ENCODE data around the gene PHF2. TPM values are rescaled to one million over a fixed set of nuclear protein-coding genes. Genes with fewer than 3 reads are reported as not detected.

The PHF2 gene
- total RNA-seq, 4 donors from 2014 or later, result 23.3 to 33.1 (median 28.6) TPM

- intact Hi-C loops (cut with DNase I; ENCODE audit: low total_unique reads), result no loop called here
- no peak overlapping the region for H3K4me3 ChIP-seq (ENCODE audit: low read depth, poor library complexity, severe bottlenecking)
- TF ChIP-seq POLR2A (IDR thresholded peaks at IDR 0.05), result no peak
- WGBS, 2 donors, result 88 to 92% methylated on average over 7 of the region's 7 CpGs
- DNase-seq (ENCODE audit: low spot score in 2 of 2), result peak in 1 of 2 donors; percentile 61
Observed at GRCh38 chr9:93630806-93631411, 54.5 kb downstream of the PHF2 start.

GRCh38 chr9:93633492-93634221 lies 57.3 kb downstream of the PHF2 start:
- intact Hi-C loops (cut with DNase I; ENCODE audit: low total_unique reads), result no loop called here
- TF ChIP-seq CTCF (IDR thresholded peaks at IDR 0.05), result no peak
- 77 to 88% methylated on average over 18 to 19 of the region's 19 CpGs for WGBS, 2 donors
- DNase-seq (ENCODE audit: low spot score in 2 of 2), result peak in 1 of 2 donors; percentile 75
- no peak overlapping the region for H3K4me3 ChIP-seq (ENCODE audit: low read depth, poor library complexity, severe bottlenecking)

- intact Hi-C loops (cut with DNase I; ENCODE audit: low total_unique reads), result no loop called here
- peak in 1 of 2 donors; percentile 78 for DNase-seq (ENCODE audit: low spot score in 2 of 2)
- TF ChIP-seq POLR2A (IDR thresholded peaks at IDR 0.05) (no peak), CTCF (IDR thresholded peaks at IDR 0.05) (no peak)
- WGBS, 2 donors, result 89 to 90% methylated on average over 10 of the region's 10 CpGs
- H3K4me3 ChIP-seq (ENCODE audit: low read depth, poor library complexity, severe bottlenecking), result no peak overlapping the region
Observed at GRCh38 chr9:93634311-93635185, 58.2 kb downstream of the PHF2 start.

- intact Hi-C loops (cut with DNase I; ENCODE audit: low total_unique reads), result no loop called here
- WGBS, 2 donors, result 94 to 96% methylated on average over 13 of the region's 13 CpGs
- peak in 1 of 2 donors; percentile 61 for DNase-seq (ENCODE audit: low spot score in 2 of 2)
- H3K4me3 ChIP-seq (ENCODE audit: low read depth, poor library complexity, severe bottlenecking), result no peak overlapping the region
- TF ChIP-seq CTCF (IDR thresholded peaks at IDR 0.05) (no peak), POLR2A (IDR thresholded peaks at IDR 0.05) (no peak)
Observed at GRCh38 chr9:93635186-93636107, 59.1 kb downstream of the PHF2 start.

- DNase-seq (ENCODE audit: low spot score in 2 of 2), result peak in 1 of 2 donors; percentile 75
- 95 to 97% methylated on average over 13 to 15 of the region's 15 CpGs for WGBS, 2 donors
- intact Hi-C loops (cut with DNase I; ENCODE audit: low total_unique reads), result no loop called here
- H3K4me3 ChIP-seq (ENCODE audit: low read depth, poor library complexity, severe bottlenecking), result no peak overlapping the region
- TF ChIP-seq CTCF (IDR thresholded peaks at IDR 0.05), result no peak
- no peak for TF ChIP-seq POLR2A (IDR thresholded peaks at IDR 0.05)
Observed at GRCh38 chr9:93636172-93636661, 59.8 kb downstream of the PHF2 start.
